Raji (cell line): ENCODE results near the gene EBLN2.

Experiments
- POLR2A ChIP-seq: IDR thresholded peaks from 2 replicates; pipeline ENCODE4 v1.6.1; 2011; ENCODE audit warnings: low read depth, low read length, control low read depth; ENCODE audit not compliant: insufficient read depth

Gene EBLN2

DNA sequence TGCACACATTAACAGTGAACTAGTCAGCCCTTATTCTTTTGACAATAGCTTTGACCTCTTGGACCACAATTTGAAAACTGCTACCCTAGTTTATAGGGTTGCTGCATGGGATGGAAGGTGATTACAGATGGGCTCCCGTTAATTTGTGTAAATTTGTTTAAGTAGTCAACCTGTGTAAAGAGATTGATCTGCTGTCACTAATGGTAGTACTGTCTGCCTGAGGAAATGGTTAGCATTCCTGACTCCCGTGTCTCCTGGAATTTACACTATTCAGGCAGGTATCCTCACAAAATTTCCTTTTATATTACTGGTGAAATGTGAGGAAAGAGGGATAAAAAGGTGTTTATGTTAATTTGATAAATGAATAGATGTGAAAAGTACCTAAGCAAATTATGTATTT, 15.3 kb upstream of the EBLN2 start:
- no peak for TF ChIP-seq POLR2A

DNA sequence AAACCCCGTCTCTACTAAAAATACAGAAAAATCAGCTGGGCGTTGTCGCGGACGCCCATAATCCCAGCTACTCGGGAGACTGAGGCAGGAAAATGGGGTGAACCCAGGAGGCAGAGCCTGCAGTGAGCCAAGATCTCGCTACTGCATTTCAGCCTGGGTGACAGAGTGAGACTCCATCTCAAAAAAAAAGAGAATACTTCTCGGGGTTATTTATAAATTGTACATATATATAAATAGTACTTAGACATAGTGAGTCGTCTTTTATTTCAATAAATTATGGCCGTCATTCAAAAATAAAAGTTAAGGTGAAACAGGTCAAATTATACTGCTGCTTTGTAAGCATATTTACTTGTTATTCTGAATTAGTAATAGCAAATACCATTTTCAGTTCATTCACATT, 12.1 kb upstream of the EBLN2 start:
- TF ChIP-seq POLR2A, result no peak

- no peak for TF ChIP-seq POLR2A
These were observed 8.6 kb upstream of the EBLN2 start for GRCh38 chr3:73052857-73053256.

DNA sequence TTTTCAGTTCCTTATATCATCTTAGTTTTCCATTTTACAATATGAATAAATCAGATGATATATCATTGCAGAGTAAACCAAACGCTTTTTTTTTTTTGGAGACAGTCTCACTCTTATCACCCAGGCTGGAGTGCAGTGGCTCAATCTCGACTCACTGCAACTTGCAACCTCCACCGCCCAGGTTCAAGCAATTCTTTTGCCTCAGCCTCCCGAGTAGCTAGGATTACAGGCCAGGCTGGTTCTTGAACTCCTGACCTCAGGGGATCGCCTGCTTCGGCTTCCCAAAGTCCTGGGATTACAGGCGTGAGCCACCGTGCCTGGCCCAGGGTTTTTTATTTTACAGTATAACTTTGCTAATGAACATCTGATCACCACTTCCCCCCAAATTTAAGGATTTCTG, 5.9 kb upstream of the EBLN2 start:
- TF ChIP-seq POLR2A, result no peak

DNA sequence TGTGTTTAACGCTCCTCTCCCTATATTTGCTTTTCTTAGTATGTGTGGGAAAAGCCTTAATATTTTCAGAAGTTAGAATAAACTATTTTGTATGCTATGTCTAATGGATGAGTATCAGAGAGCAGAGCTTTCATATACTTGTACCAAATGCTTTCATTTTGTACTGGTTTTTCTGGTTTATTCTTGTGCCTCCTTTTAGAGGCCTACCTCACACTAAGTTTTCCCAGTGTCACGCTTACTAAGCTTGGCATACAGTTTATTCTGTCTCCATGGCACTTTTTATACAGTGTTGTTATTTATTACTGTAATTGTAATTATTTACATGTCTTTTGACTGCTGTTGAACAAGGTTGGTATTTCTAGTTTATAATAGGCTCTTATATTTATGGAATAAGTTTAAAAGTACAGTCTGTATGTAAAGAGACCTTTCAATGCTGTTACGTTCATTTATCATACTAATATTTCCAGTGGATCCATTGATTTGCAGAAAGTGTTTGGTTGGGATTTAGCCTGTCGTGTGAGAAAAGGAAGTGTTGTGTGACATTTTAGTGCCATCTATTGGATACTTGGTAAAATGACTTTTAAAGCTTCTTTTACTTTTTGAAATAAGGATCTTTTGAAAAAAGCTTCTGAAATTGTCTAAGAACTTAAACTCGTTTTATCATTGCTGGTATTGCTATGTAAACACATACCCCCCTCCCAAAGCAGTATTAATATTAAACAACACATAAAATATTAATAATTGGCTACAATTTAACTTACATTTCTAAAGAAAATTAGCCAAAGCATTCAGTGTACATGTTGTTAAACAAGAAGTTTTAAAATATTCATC, 5.2 kb upstream of the EBLN2 start:
- TF ChIP-seq POLR2A, result no peak

- no peak for TF ChIP-seq POLR2A
These were observed 4.7 kb upstream of the EBLN2 start for GRCh38 chr3:73056845-73057150.

GRCh38 chr3:73060302-73060723, 1.1 kb upstream of the EBLN2 start:
- TF ChIP-seq POLR2A, result no peak

DNA sequence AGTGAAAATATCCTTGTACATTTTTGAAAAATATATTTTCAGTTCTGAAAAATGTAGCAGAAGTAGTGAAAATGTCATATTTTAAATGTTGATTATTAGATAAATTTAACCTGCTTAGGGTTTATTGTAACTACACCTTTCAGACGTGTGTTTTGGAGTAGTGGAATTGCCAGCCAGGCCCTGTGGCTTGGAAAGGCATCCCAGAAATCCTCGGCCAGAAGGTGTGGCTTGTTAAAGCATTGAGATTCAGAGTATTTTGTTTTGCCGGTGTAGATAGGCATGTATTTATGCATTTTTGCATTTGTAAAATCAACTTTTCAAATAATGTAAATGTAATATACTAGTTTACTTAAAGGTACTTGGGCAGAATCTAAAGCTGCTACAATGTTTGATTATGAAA, 7.0 kb downstream of the EBLN2 start:
- TF ChIP-seq POLR2A, result no peak

- TF ChIP-seq POLR2A, result no peak
These were observed 7.7 kb downstream of the EBLN2 start for GRCh38 chr3:73069187-73069586.

DNA sequence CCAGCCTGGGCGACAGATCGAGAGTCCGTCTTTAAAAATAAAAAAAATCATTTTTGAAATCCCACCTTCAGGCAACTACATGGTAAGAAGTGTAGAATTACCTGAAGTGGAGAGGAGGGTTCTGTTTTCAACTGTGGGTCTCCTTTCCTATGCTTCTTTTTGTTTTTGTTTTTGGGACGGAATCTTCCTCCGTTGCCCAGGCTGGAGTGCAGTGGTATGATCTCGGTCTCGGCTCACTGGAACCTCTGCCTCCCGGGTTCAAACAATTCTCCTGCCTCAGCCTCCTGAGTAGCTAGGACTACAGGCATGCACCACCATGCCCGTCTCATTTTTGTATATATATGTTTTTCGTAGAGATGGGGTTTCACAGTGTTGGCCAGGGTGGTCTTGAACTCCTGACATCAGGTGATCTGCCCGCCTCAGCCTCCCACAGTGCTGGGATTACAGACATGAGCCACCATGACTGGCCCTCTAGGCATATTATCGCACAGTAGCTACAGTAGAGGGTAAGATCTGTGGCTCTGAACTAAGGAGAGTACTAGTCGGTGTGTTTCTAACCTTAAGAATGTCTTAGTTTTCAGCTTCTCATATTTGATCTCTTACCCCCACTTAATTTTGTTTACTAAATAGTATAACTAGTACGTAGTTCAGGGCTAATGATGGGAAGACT, 8.5 kb downstream of the EBLN2 start:
- no peak for TF ChIP-seq POLR2A

- no peak for TF ChIP-seq POLR2A
These were observed 9.5 kb downstream of the EBLN2 start for GRCh38 chr3:73070675-73071575.

DNA sequence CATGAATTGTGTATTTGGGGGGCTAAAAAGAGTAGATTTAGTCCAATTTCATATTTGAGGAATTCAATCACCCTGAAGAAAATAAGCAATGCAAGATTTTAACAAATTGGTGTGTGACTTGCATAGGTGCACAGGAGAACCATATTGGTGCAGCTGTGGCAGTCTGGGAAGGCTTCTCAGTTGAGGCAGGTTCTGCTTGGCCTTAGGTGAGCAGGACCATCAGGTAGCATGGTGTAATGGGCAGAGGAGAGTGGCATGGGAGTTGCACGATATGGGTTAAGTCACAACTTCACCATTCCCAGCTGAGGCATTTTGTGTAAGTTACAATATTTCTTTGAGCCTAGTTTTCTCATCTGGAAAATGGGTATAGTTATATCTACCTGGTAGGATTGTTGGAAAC, 10.5 kb downstream of the EBLN2 start:
- no peak for TF ChIP-seq POLR2A

DNA sequence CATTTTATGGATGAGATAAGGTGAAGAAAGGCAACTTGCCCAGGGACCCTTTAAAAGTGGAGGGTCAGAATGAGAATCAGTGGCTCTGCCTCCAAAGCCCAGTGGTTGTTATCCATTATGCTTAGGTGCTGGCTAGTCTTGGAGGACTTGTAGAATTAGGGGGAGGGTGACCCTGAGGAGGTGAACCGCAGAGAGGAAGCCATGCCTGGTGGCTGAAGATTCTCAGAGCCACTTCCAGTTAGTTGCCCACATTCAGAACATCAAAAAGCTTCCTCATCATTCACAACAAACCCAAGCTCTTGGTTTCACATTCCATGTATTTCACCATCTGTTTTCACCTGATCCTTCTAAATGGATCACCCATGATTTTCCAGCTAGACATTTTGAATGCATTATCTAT, 11.2 kb downstream of the EBLN2 start:
- no peak for TF ChIP-seq POLR2A

DNA sequence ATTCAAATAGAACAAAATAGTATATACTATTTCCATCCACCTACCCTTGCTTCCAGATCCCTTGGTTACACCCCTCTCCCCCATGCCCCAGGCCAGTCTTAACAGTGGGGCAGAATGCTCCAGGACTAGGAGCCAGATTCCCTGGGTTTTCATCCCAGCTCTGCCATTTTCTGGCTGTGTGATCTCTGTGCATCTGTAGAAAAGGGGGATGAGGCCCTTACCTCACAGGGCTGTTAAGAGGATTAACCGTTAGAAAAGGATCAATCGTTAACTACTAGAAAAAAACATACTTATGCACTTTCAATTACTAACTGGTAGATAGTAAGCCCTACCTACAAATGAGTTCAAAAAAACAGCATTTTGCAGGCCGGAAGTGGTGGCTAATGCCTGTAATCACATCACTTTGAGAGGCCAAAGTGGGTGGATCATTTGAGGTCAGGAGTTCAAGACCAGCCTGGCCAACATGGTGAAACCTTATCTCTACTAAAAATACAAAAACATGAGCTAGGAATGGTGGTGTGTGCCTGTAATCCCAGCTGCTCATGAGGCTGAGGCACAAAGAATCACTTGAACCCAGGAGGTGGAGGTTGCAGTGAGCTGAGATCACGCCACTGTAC, 11.7 kb downstream of the EBLN2 start:
- TF ChIP-seq POLR2A, result no peak

DNA sequence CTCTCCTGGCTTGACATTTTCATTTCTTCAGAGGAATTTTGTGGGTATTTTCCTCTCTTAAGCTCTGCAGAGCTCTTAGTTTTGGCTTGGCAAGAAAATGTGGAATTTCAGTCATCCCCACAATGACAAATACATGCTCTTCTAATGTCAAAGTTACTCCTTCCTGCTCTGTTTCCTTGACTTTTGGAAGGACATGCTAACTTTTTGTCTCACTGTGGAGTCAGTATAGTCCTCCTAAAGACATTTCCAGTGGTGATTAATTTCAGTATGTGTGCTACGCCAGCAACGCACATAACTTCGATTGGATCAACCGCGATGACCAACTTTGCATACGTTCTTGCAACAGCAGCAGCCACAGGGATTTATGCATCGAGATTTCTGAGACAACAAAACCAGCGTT, 13.3 kb downstream of the EBLN2 start:
- no peak for TF ChIP-seq POLR2A

GRCh38 chr3:73080216-73080966, 18.9 kb downstream of the EBLN2 start:
- TF ChIP-seq POLR2A, result no peak
